ENCODE measurements around the gene SMPX.
"Not testable (repeated sequence)": the region's sequence is repeated elsewhere in the genome, so short reads cannot be mapped to it uniquely, and the experiment has no call there.

DNA sequence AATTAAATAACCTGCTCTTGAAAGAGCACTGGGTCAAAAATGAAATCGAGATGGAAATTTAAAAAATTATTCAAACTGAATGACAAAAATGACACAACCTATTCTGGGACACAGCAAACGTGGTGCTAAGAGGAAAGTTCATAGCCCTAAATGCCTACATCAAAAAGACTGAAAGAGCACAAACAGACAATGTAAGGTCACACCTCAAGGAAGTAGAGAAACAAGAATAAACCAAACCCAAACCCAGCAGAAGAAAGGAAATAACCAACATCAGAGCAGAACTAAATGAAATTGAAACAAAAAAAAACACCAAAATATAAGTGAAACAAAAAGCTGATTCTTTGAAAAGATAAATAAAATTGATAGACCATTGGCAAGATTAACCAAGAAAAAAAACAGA is 15.1 kb upstream of the SMPX start:
- TF ChIP-seq, protein P1, sequence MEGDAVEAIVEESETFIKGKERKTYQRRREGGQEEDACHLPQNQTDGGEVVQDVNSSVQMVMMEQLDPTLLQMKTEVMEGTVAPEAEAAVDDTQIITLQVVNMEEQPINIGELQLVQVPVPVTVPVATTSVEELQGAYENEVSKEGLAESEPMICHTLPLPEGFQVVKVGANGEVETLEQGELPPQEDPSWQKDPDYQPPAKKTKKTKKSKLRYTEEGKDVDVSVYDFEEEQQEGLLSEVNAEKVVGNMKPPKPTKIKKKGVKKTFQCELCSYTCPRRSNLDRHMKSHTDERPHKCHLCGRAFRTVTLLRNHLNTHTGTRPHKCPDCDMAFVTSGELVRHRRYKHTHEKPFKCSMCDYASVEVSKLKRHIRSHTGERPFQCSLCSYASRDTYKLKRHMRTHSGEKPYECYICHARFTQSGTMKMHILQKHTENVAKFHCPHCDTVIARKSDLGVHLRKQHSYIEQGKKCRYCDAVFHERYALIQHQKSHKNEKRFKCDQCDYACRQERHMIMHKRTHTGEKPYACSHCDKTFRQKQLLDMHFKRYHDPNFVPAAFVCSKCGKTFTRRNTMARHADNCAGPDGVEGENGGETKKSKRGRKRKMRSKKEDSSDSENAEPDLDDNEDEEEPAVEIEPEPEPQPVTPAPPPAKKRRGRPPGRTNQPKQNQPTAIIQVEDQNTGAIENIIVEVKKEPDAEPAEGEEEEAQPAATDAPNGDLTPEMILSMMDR (IDR thresholded peaks at IDR 0.05), result not testable (repeated sequence)
- not testable (repeated sequence) for TF ChIP-seq POLR2A (IDR thresholded peaks at IDR 0.05)
